HEK293 (cell line): Measurements from ENCODE around the gene DNAJC10.

Source experiments
- CTCF ChIA-PET: fragments of 350-600 bp; formaldehyde crosslinking; extraction: SDS; loops from one replicate; lab custom pipeline; 2021; ENCODE audit warnings: antibody characterized with exemption; lab: Yijun Ruan, JAX
- POLR2A ChIA-PET: fragments of 300-600 bp; formaldehyde crosslinking; extraction: SDS; loops from one replicate; lab custom pipeline; 2020; ENCODE audit warnings: antibody characterized with exemption, inconsistent platforms; lab: Yijun Ruan, JAX
- H3K27ac ChIP-seq: fragments of 200-500 bp; sonication (Bioruptor generic); 2 replicates; pipeline ENCODE4 v1.5.1; 2014; ENCODE audit warnings: low read depth, low read length, control low read depth, inconsistent platforms; ENCODE audit errors: extremely low read depth
- H3K36me3 ChIP-seq, 2 experiments: fragments of 200-500 bp in 1 of 2; sonication (Bioruptor generic) in 1 of 2; 1 replicate in 1 of 2; 2 replicates in 1 of 2; pipeline ENCODE4 v1.5.1; 2014 to 2017; ENCODE audit warnings: inconsistent platforms in 2 of 2, low read length in 2 of 2; ENCODE audit not compliant: control insufficient read depth in 2 of 2, insufficient read depth in 1 of 2
- H3K4me1 ChIP-seq: fragments of 200-500 bp; sonication (Bioruptor generic); 2 replicates; pipeline ENCODE4 v1.5.1; 2014; ENCODE audit warnings: mild to moderate bottlenecking, low read length, inconsistent platforms; ENCODE audit not compliant: control insufficient read depth, insufficient read depth
- H3K4me3 ChIP-seq: 2 replicates; pipeline ENCODE4 v1.5.1; 2011; ENCODE audit warnings: low read depth, mild to moderate bottlenecking, control low read depth, low read length, moderate library complexity
- H3K9me3 ChIP-seq: fragments of 200-500 bp; sonication (Bioruptor generic); 2 replicates; pipeline ENCODE4 v1.5.1; 2014; ENCODE audit warnings: low read depth, low read length, inconsistent platforms; ENCODE audit not compliant: control insufficient read depth, insufficient read depth
- AEBP2 ChIP-seq: fragments of 450-650 bp; formaldehyde crosslinking; IDR thresholded peaks from 2 replicates; pipeline ENCODE4 v1.5.1; 2016; ENCODE audit warnings: missing biosample characterization, missing genetic modification characterization, borderline replicate concordance
- FEZF1 ChIP-seq: fragments of 450-650 bp; formaldehyde crosslinking; IDR thresholded peaks from 2 replicates; pipeline ENCODE4 v1.5.1; 2016; ENCODE audit warnings: missing biosample characterization, missing genetic modification characterization
- HOXC10 ChIP-seq: sonication (generic); formaldehyde crosslinking; IDR thresholded peaks from 2 replicates; pipeline ENCODE4 v1.8.1; 2023; ENCODE audit warnings: mild to moderate bottlenecking, missing genetic modification reagents
- HOXD13 ChIP-seq: sonication (generic); formaldehyde crosslinking; IDR thresholded peaks from 2 replicates; pipeline ENCODE4 v1.8.0; 2022; ENCODE audit warnings: missing genetic modification reagents, borderline replicate concordance
- IKZF3 ChIP-seq: fragments of 450-650 bp; IDR thresholded peaks from 2 replicates; pipeline ENCODE4 v1.5.0; 2018; ENCODE audit warnings: missing biosample characterization, mild to moderate bottlenecking, missing genetic modification characterization, moderate library complexity
- OSR2 ChIP-seq: fragments of 450-650 bp; formaldehyde crosslinking; IDR thresholded peaks from 2 replicates; pipeline ENCODE4 v1.5.1; 2016; ENCODE audit warnings: missing biosample characterization, missing genetic modification characterization
- REST ChIP-seq: fragments of 450-650 bp; formaldehyde crosslinking; IDR thresholded peaks from 2 replicates; pipeline ENCODE4 v1.5.1; 2016; ENCODE audit warnings: missing biosample characterization, missing genetic modification characterization
- SALL2 ChIP-seq: fragments of 450-650 bp; formaldehyde crosslinking; IDR thresholded peaks from 2 replicates; pipeline ENCODE4 v1.5.0; 2017; ENCODE audit warnings: missing biosample characterization, mild to moderate bottlenecking, missing genetic modification characterization, borderline replicate concordance
- SCRT1 ChIP-seq: fragments of 450-650 bp; formaldehyde crosslinking; IDR thresholded peaks from 2 replicates; pipeline ENCODE4 v1.5.1; 2016; ENCODE audit warnings: missing biosample characterization, missing genetic modification characterization, borderline replicate concordance
- SP3 ChIP-seq: fragments of 450-650 bp; formaldehyde crosslinking; IDR thresholded peaks from 2 replicates; pipeline ENCODE4 v1.5.1; 2016; ENCODE audit warnings: missing biosample characterization, missing genetic modification characterization
- ZBTB44 ChIP-seq: fragments of 450-650 bp; IDR thresholded peaks from 2 replicates; pipeline ENCODE4 v1.5.1; 2018; ENCODE audit warnings: missing biosample characterization, mild to moderate bottlenecking, missing genetic modification characterization
- ZFP3 ChIP-seq: fragments of 450-650 bp; formaldehyde crosslinking; IDR thresholded peaks from 2 replicates; pipeline ENCODE4 v1.5.1; 2016; ENCODE audit warnings: low read depth, missing biosample characterization, missing genetic modification characterization
- ZIC2 ChIP-seq: fragments of 450-650 bp; formaldehyde crosslinking; IDR thresholded peaks from 2 replicates; pipeline ENCODE4 v1.5.1; 2016; ENCODE audit warnings: missing biosample characterization, missing genetic modification characterization
- ZNF19 ChIP-seq: fragments of 450-650 bp; formaldehyde crosslinking; IDR thresholded peaks from 2 replicates; pipeline ENCODE4; 2016; ENCODE audit warnings: missing biosample characterization, missing genetic modification characterization, low read depth
- ZNF211 ChIP-seq: fragments of 450-650 bp; formaldehyde crosslinking; IDR thresholded peaks from 2 replicates; pipeline ENCODE4 v1.5.1; 2016; ENCODE audit warnings: low read depth, missing biosample characterization, missing genetic modification characterization
- ZNF23 ChIP-seq: fragments of 450-650 bp; formaldehyde crosslinking; IDR thresholded peaks from 2 replicates; pipeline ENCODE4 v1.5.1; 2016; ENCODE audit warnings: missing biosample characterization, missing genetic modification characterization, borderline replicate concordance
- ZNF311 ChIP-seq: fragments of 450-650 bp; formaldehyde crosslinking; IDR thresholded peaks from 2 replicates; pipeline ENCODE4 v1.5.1; 2017; ENCODE audit warnings: missing biosample characterization, missing genetic modification characterization, borderline replicate concordance
- ZNF335 ChIP-seq: fragments of 450-650 bp; formaldehyde crosslinking; conservative IDR thresholded peaks from 2 replicates; pipeline ENCODE4 v1.5.1; 2016; ENCODE audit warnings: missing biosample characterization, missing genetic modification characterization
- ZNF350 ChIP-seq: fragments of 450-650 bp; formaldehyde crosslinking; IDR thresholded peaks from 2 replicates; pipeline ENCODE4 v1.5.0; 2017; ENCODE audit warnings: missing biosample characterization, mild to moderate bottlenecking, missing genetic modification characterization
- ZNF37A ChIP-seq: fragments of 450-650 bp; IDR thresholded peaks from 2 replicates; pipeline ENCODE4 v1.5.1; 2018; ENCODE audit warnings: missing biosample characterization, missing genetic modification characterization
- ZNF510 ChIP-seq: fragments of 450-650 bp; formaldehyde crosslinking; IDR thresholded peaks from 2 replicates; pipeline ENCODE4 v1.5.1; 2018; ENCODE audit warnings: mild to moderate bottlenecking, missing genetic modification characterization, missing biosample characterization; ENCODE audit not compliant: insufficient replicate concordance
- ZNF571 ChIP-seq: fragments of 450-650 bp; formaldehyde crosslinking; IDR thresholded peaks from 2 replicates; pipeline ENCODE4 v1.5.0; 2017; ENCODE audit warnings: missing biosample characterization, missing genetic modification characterization
- ZNF623 ChIP-seq: fragments of 450-650 bp; formaldehyde crosslinking; IDR thresholded peaks from 2 replicates; pipeline ENCODE4 v1.5.1; 2016; ENCODE audit warnings: missing biosample characterization, missing genetic modification characterization
- ZNF624 ChIP-seq: fragments of 450-650 bp; formaldehyde crosslinking; IDR thresholded peaks from 2 replicates; pipeline ENCODE4 v1.5.1; 2017; ENCODE audit warnings: missing biosample characterization, missing genetic modification characterization
- ZNF658 ChIP-seq: fragments of 450-650 bp; formaldehyde crosslinking; IDR thresholded peaks from 2 replicates; pipeline ENCODE4; 2016; ENCODE audit warnings: missing biosample characterization, missing genetic modification characterization
- ZNF837 ChIP-seq: fragments of 450-650 bp; formaldehyde crosslinking; IDR thresholded peaks from 2 replicates; pipeline ENCODE4 v1.5.1; 2016; ENCODE audit warnings: missing biosample characterization, missing genetic modification characterization
- ZSCAN16 ChIP-seq: fragments of 450-650 bp; formaldehyde crosslinking; IDR thresholded peaks from 2 replicates; pipeline ENCODE4 v1.5.1; 2016; ENCODE audit warnings: missing biosample characterization, missing genetic modification characterization
- ZSCAN30 ChIP-seq: fragments of 450-650 bp; IDR thresholded peaks from 2 replicates; pipeline ENCODE4 v1.5.1; 2018; ENCODE audit warnings: missing biosample characterization, mild to moderate bottlenecking, missing genetic modification characterization, moderate library complexity

DNAJC10 gene

GRCh38 chr2:182818501-182818900 lies 102.4 kb downstream of the DNAJC10 start:
- Histone ChIP-seq H3K36me3 (no peaks in the 10 kb centered on the region), H3K27ac (no peak overlapping the region), H3K4me1 (peaks cover 8% of the 10 kb centered on the region; the same call in 1 of the 2 replicates), H3K4me3 (no peak overlapping the region), H3K9me3 (no peaks in the 10 kb centered on the region)
- CTCF ChIA-PET, result interaction anchor here (0.6 to 1.5 kb wide), 4 partner anchors 10 to 75 kb away, joined by 3 to 9 read pairs (median 4); no protein-coding TSS in a partner anchor
- POLR2A ChIA-PET, result interaction anchor here (0.6 to 1.5 kb wide), 3 partner anchors 9 to 118 kb away, joined by 3 to 4 read pairs (median 3); partner anchors contain the start of gene FRZB
- TF ChIP-seq ZNF623 (tag by site-specific recombination) (no peak), AEBP2 (tag by site-specific recombination) (no peak), FEZF1 (no peak), ZNF335 (no peak), ZNF37A (no peak)
- TF ChIP-seq, all 188 proteins: peak for 0

- no peak overlapping the region for H3K27ac ChIP-seq
- H3K36me3 ChIP-seq, result no peaks in the 10 kb centered on the region
- ChIA-PET POLR2A (interaction anchor here (1.2 to 1.5 kb wide), 2 partner anchors 9 to 48 kb away, joined by 3 to 4 read pairs; partner anchors contain the start of gene FRZB), CTCF (interaction anchor here (0.6 to 1.5 kb wide), 4 partner anchors 10 to 75 kb away, joined by 3 to 9 read pairs (median 4); no protein-coding TSS in a partner anchor)
- peaks cover 8% of the 10 kb centered on the region; the same call in 1 of the 2 replicates for H3K4me1 ChIP-seq
- no peak overlapping the region for H3K4me3 ChIP-seq
- no peaks in the 10 kb centered on the region for H3K9me3 ChIP-seq
- TF ChIP-seq ZNF350 (tag by site-specific recombination), result no peak
- no peak for TF ChIP-seq ZNF837
- no peak for TF ChIP-seq ZNF23
- no peak for TF ChIP-seq HOXC10 (CRISPR knock-in tag)
- TF ChIP-seq SCRT1 (tag by site-specific recombination), result no peak
- peak; percentile 59; the same call in 1 of the 2 replicates for TF ChIP-seq IKZF3 (tag by site-specific recombination)
- no peak for TF ChIP-seq ZNF19 (tag by site-specific recombination)
- no peak for TF ChIP-seq SP3 (tag by site-specific recombination)
- peak; percentile 38 for TF ChIP-seq ZIC2 (tag by site-specific recombination)
- TF ChIP-seq HOXD13 (CRISPR knock-in tag), result no peak
- TF ChIP-seq ZNF624 (tag by site-specific recombination), result no peak
- no peak for TF ChIP-seq SALL2 (tag by site-specific recombination)
- TF ChIP-seq ZFP3 (tag by site-specific recombination), result no peak
- no peak for TF ChIP-seq ZSCAN16 (tag by site-specific recombination)
- no peak for TF ChIP-seq ZNF571 (tag by site-specific recombination)
- no peak for TF ChIP-seq ZNF510 (tag by site-specific recombination)
- no peak for TF ChIP-seq ZNF658 (tag by site-specific recombination)
- no peak for TF ChIP-seq ZNF211
- TF ChIP-seq ZNF311 (tag by site-specific recombination), result no peak
- TF ChIP-seq OSR2 (tag by site-specific recombination), result peak; percentile 79; the same call in 1 of the 2 replicates
- TF ChIP-seq REST, result no peak
- TF ChIP-seq ZSCAN30 (tag by site-specific recombination), result peak; percentile 60; the same call in 1 of the 2 replicates
- peak; percentile 96 for TF ChIP-seq ZBTB44 (tag by site-specific recombination)
These were observed 102.9 kb downstream of the DNAJC10 start for GRCh38 chr2:182818925-182819324.
